ENCODE results near the gene TP53AIP1. TPM values are rescaled to one million over a fixed set of nuclear protein-coding genes. Genes with fewer than 3 reads are reported as not detected.
A peak's percentile ranks its signal among the peaks of the same experiment; 100 is the strongest.

Gene TP53AIP1
- total RNA-seq, 1 experiment from 2014 or later = 0.61 TPM

GRCh38 chr11:128961645-128962044, 19.0 kb upstream of the TP53AIP1 start:
- no peak for TF ChIP-seq CTCF (IDR thresholded peaks at IDR 0.05; ENCODE audit: unreplicated experiment)
- H3K27me3 Mint-ChIP-seq (ENCODE audit: unreplicated experiment) = no peaks in the 10 kb centered on the region
- peaks cover 20% of the 10 kb centered on the region for H3K36me3 Mint-ChIP-seq (ENCODE audit: insufficient read depth, unreplicated experiment)
- H3K4me3 Mint-ChIP-seq (ENCODE audit: low read depth, unreplicated experiment) = no peak overlapping the region
- no peaks in the 10 kb centered on the region for H3K4me1 Mint-ChIP-seq (ENCODE audit: low read depth, unreplicated experiment)
- H3K9me3 Mint-ChIP-seq (ENCODE audit: low read depth, unreplicated experiment) = no peaks in the 10 kb centered on the region
- intact Hi-C loops (cut with micrococcal nuclease; ENCODE audit: unreplicated experiment) = no loop called here
- DNase-seq = no peak
- no TSS peak for BruUV-seq (replicated peaks)
- H3K27ac Mint-ChIP-seq (ENCODE audit: unreplicated experiment) = no peak overlapping the region
- CTCF ChIA-PET = interaction anchor here (0.6 kb wide), 1 partner anchor 75 kb away, joined by 3 read pairs; no protein-coding TSS in a partner anchor

- CTCF ChIA-PET = interaction anchor here (1.4 to 1.8 kb wide), 3 partner anchors 49 to 73 kb away, joined by 5 to 30 read pairs (median 20); no protein-coding TSS in a partner anchor
- Mint-ChIP-seq H3K9me3 (ENCODE audit: low read depth, unreplicated experiment) (no peaks in the 10 kb centered on the region), H3K4me1 (ENCODE audit: low read depth, unreplicated experiment) (no peaks in the 10 kb centered on the region), H3K27me3 (ENCODE audit: unreplicated experiment) (no peaks in the 10 kb centered on the region), H3K4me3 (ENCODE audit: low read depth, unreplicated experiment) (no peak overlapping the region), H3K36me3 (ENCODE audit: insufficient read depth, unreplicated experiment) (peaks cover 15% of the 10 kb centered on the region), H3K27ac (ENCODE audit: unreplicated experiment) (no peak overlapping the region)
- BruUV-seq (replicated peaks) = no TSS peak
- intact Hi-C loops (cut with micrococcal nuclease; ENCODE audit: unreplicated experiment) = no loop called here
- no peak for DNase-seq
- no peak for TF ChIP-seq CTCF (IDR thresholded peaks at IDR 0.05; ENCODE audit: unreplicated experiment)
Measured at GRCh38 chr11:128957202-128957482, 14.5 kb upstream of the TP53AIP1 start.

GRCh38 chr11:128956401-128957201, 13.9 kb upstream of the TP53AIP1 start:
- no peaks in the 10 kb centered on the region for H3K27me3 Mint-ChIP-seq (ENCODE audit: unreplicated experiment)
- CTCF ChIA-PET = interaction anchor here (0.7 to 1.8 kb wide), 8 partner anchors 48 to 376 kb away, joined by 3 to 30 read pairs (median 6); no protein-coding TSS in a partner anchor
- TF ChIP-seq CTCF (IDR thresholded peaks at IDR 0.05; ENCODE audit: unreplicated experiment) = peak; percentile 42
- peaks cover 16% of the 10 kb centered on the region for H3K36me3 Mint-ChIP-seq (ENCODE audit: insufficient read depth, unreplicated experiment)
- no peaks in the 10 kb centered on the region for H3K4me1 Mint-ChIP-seq (ENCODE audit: low read depth, unreplicated experiment)
- no TSS peak for BruUV-seq (replicated peaks)
- intact Hi-C loops (cut with micrococcal nuclease; ENCODE audit: unreplicated experiment) = loop anchor here (1.0 kb wide), 1 partner anchor 72 kb away; no protein-coding TSS in a partner anchor
- no peak overlapping the region for H3K27ac Mint-ChIP-seq (ENCODE audit: unreplicated experiment)
- no peaks in the 10 kb centered on the region for H3K9me3 Mint-ChIP-seq (ENCODE audit: low read depth, unreplicated experiment)
- no peak overlapping the region for H3K4me3 Mint-ChIP-seq (ENCODE audit: low read depth, unreplicated experiment)
- DNase-seq = peak; percentile 41

GRCh38 chr11:128955636-128956035, 13.0 kb upstream of the TP53AIP1 start:
- intact Hi-C loops (cut with micrococcal nuclease; ENCODE audit: unreplicated experiment) = loop anchor here (1.0 kb wide), 1 partner anchor 71 kb away; no protein-coding TSS in a partner anchor
- H3K36me3 Mint-ChIP-seq (ENCODE audit: insufficient read depth, unreplicated experiment) = peaks cover 19% of the 10 kb centered on the region
- H3K4me3 Mint-ChIP-seq (ENCODE audit: low read depth, unreplicated experiment) = no peak overlapping the region
- no peak overlapping the region for H3K27ac Mint-ChIP-seq (ENCODE audit: unreplicated experiment)
- no peaks in the 10 kb centered on the region for H3K27me3 Mint-ChIP-seq (ENCODE audit: unreplicated experiment)
- no TSS peak for BruUV-seq (replicated peaks)
- CTCF ChIA-PET = interaction anchor here (0.9 to 1.4 kb wide), 6 partner anchors 47 to 71 kb away, joined by 4 to 20 read pairs (median 6); no protein-coding TSS in a partner anchor
- H3K9me3 Mint-ChIP-seq (ENCODE audit: low read depth, unreplicated experiment) = no peaks in the 10 kb centered on the region
- DNase-seq = no peak
- no peak for TF ChIP-seq CTCF (IDR thresholded peaks at IDR 0.05; ENCODE audit: unreplicated experiment)
- no peaks in the 10 kb centered on the region for H3K4me1 Mint-ChIP-seq (ENCODE audit: low read depth, unreplicated experiment)

Data from Calu3 (cell line).